Esophagus muscularis mucosa (tissue), 4 donors: ENCODE data around the gene ARHGAP32.

Source experiments
- EP300 ChIP-seq: sonication (generic); formaldehyde crosslinking; IDR thresholded peaks from one replicate; pipeline ENCODE4 v1.6.1; 2017; ENCODE audit warnings: antibody characterized with exemption
- POLR2A ChIP-seq: fragments of 450-650 bp; IDR thresholded peaks from one replicate; pipeline ENCODE4 v1.6.1; 2017; ENCODE audit warnings: antibody characterized with exemption, moderate library complexity, mild to moderate bottlenecking, low read depth
- POLR2AphosphoS5 ChIP-seq, 2 donors: sonication (generic); formaldehyde crosslinking; IDR thresholded peaks; one replicate each; pipeline ENCODE4 v1.6.1; 2017; ENCODE audit warnings: antibody characterized with exemption in 2 of 2
- TF ChIP-seq, protein P1 (sequence below), 3 experiments: fragments of 200-600 bp in 2 of 3; fragments of 450-650 bp in 1 of 3; sonication (generic) in 2 of 3; IDR thresholded peaks; one replicate each; pipeline ENCODE4 v1.5.1; 2017 to 2019; ENCODE audit warnings: antibody characterized with exemption in 3 of 3, mild to moderate bottlenecking in 2 of 3, moderate library complexity in 1 of 3

- TF ChIP-seq, protein P1, sequence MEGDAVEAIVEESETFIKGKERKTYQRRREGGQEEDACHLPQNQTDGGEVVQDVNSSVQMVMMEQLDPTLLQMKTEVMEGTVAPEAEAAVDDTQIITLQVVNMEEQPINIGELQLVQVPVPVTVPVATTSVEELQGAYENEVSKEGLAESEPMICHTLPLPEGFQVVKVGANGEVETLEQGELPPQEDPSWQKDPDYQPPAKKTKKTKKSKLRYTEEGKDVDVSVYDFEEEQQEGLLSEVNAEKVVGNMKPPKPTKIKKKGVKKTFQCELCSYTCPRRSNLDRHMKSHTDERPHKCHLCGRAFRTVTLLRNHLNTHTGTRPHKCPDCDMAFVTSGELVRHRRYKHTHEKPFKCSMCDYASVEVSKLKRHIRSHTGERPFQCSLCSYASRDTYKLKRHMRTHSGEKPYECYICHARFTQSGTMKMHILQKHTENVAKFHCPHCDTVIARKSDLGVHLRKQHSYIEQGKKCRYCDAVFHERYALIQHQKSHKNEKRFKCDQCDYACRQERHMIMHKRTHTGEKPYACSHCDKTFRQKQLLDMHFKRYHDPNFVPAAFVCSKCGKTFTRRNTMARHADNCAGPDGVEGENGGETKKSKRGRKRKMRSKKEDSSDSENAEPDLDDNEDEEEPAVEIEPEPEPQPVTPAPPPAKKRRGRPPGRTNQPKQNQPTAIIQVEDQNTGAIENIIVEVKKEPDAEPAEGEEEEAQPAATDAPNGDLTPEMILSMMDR (IDR thresholded peaks at IDR 0.05) = no peak
- TF ChIP-seq POLR2A (no peak), POLR2AphosphoS5 (IDR thresholded peaks at IDR 0.05) (no peak), EP300 (no peak)
Observed at GRCh38 chr11:129066229-129066628, 125.9 kb downstream of the ARHGAP32 start.
